Hematopoietic multipotent progenitor cell treated with erythropoietin and hydrocortisone succinate and interleukin-3 and kit ligand, for 8 days (in vitro differentiated cells): ENCODE data around the gene LAT.
"Not testable (repeated sequence)": the region's sequence is repeated elsewhere in the genome, so short reads cannot be mapped to it uniquely, and the experiment has no call there.

Experiments
- DNase-seq: peaks from one replicate; pipeline ENCODE4 v3.0.0-alpha.2; 2015

Gene LAT, protein sequence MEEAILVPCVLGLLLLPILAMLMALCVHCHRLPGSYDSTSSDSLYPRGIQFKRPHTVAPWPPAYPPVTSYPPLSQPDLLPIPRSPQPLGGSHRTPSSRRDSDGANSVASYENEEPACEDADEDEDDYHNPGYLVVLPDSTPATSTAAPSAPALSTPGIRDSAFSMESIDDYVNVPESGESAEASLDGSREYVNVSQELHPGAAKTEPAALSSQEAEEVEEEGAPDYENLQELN

DNA sequence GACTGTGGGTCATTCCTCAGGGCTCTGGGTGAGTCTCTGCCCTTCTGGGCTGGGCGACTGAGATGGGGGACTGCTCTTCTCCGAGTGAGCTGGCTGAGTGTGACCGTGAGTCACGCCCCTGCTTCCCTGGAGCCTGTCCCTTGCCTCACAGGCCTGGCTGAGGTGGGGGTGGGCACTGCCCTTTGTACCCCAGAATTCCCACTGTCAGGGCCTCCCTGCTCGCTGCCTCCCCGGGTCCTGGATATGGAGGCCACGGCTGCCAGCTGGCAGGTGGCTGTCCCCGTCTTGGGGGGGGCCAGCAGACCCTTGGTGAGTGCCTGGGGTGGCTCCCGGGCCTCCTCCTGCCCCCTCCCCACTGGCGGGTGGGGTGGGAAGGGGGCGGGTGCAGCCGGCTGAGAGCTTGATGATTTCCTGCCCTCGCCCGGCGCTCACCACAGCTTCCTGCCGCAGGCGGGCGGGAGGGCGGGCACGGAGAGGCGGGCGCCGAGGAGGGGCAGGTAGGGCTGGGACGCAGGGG lies at the start of gene LAT:
Gene LAT (plus strand): TSS at position 434 of the 517 bp plus-strand sequence. CDS start 366 bp downstream, outside the sequence.
- DNase-seq, result peak; percentile 78

DNA sequence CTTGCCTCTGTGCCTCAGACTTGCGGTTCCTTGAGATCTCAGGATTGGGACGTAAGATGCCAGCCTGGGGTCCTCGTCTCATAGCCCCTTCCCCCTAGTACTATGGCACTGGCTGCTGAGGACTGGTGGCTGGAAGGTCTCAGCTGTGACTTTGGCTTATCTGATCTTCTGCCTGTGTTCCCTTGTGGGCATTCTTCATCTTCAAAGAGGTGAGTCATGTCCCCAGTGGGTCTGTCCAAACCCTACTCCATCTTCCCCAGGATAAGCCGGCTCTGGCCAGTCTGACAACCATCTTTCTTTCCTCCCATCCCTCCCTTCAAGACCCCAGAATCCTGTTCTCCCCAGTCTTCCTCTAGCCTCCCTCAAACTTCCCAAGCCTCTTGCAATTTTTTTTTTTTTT lies 49.5 kb upstream of the LAT start:
- no peak for DNase-seq

DNA sequence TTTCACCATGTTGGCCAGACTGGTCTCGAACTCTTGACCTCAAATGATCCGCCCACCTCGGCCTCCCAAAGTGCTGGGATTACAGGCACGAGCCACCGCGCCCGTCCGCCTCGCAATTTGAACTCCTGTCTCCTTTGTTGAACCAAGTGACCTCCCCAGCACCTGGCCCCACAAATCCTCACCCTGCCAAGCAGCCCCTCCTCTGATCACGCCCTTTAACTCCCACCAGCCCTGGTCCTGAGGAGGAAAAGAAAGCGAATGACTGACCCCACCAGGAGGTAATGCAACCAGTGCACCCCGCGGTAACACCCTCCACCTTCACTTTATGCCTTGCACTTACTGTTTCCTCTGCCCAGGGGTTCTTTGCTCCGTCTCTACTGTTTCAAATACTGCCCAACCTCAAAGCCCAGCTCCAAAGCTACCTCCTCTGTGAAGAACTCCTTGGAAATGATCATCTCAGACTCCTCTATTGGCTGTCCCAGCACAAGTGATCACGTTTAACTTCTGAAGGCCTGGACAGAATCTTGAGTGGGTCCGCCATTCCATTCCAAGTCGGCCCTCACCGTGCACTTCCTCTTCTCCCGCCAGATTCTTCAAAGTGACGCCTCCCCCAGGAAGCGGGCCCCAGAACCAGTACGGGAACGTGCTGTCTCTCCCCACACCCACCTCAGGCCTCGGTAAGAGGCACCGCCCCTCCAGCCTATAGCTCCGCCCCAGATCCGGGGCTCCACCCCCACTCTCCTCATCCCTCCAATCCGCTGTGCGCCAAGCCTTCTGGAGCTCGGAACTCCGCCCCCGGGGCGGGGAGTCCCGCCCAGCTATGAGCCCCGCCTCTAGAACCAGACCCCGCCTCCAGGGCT lies 48.7 kb upstream of the LAT start:
- peak; percentile 91 for DNase-seq

DNA sequence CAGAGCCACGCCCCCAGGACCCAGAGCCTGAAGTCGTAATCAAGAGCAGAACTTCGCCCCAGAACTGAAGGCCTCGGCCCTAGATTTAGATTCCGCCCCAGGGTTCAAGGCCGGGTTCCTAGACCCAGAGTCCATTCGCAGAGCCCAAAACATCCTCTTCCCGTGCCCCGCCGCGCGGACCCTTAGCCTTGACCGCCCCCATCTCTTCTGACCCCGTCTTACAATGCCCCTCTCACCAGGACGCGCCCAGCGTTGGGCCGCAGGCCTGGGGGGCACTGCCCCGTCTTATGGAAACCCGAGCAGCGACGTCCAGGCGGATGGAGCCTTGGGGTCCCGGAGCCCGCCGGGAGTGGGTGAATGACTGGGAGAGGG lies 48.1 kb upstream of the LAT start:
- no peak for DNase-seq

DNA sequence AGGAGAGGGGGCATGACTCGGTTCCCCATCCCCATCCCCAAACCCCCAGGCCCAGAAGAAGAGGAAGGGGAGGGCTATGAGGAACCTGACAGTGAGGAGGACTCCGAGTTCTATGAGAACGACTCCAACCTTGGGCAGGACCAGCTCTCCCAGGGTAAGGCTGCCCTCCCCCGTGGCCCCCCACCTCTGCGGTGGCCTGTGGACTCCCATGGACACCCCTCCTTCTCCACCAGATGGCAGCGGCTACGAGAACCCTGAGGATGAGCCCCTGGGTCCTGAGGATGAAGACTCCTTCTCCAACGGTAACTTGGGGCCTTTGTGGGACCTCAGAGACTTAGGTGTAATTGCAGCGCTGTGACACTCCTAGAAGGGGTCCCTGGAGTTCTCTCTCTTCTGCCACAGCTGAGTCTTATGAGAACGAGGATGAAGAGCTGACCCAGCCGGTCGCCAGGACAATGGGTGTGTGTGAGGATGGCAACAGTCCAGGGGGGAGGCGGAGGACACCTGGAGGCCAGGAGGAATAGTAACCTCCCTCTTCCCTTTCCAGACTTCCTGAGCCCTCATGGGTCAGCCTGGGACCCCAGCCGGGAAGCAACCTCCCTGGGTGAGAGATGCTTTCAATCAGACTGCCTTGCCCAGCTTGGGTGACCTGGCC lies 47.5 kb upstream of the LAT start:
- no peak for DNase-seq

- DNase-seq, result no peak
These were observed 46.1 kb upstream of the LAT start for GRCh38 chr16:28938721-28939120.

DNA sequence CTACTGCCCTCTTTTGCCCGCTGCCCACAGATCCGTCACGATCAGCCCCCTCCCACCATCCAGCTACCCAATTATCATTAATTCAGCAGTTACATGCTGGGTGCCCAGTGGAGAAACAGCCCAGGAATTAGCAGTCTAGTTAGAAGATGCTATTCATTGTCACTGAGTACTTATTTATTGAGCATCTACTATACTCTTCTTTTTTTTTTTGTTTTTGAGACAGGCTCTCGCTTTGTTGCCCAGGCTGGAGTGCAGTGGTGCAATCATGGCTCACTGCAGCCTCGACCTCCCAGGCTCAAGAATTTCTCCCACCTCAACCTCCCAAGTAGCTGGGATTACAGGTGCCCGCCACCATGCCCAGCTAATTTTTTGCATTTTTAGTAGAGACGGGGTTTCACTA lies 45.0 kb upstream of the LAT start:
- not testable (repeated sequence) for DNase-seq

- DNase-seq, result no peak
These were observed 41.6 kb upstream of the LAT start for GRCh38 chr16:28943281-28943680.

- DNase-seq, result no peak
These were observed 38.2 kb upstream of the LAT start for GRCh38 chr16:28946681-28947080.

GRCh38 chr16:28950648-28951409 lies 34.0 kb upstream of the LAT start, which contains the start of gene NFATC2IP:
TSS of gene NFATC2IP (plus strand) at chr16:28950937. CDS start at chr16:28951012, 75 bp downstream.
- DNase-seq, result peak; percentile 100

DNA sequence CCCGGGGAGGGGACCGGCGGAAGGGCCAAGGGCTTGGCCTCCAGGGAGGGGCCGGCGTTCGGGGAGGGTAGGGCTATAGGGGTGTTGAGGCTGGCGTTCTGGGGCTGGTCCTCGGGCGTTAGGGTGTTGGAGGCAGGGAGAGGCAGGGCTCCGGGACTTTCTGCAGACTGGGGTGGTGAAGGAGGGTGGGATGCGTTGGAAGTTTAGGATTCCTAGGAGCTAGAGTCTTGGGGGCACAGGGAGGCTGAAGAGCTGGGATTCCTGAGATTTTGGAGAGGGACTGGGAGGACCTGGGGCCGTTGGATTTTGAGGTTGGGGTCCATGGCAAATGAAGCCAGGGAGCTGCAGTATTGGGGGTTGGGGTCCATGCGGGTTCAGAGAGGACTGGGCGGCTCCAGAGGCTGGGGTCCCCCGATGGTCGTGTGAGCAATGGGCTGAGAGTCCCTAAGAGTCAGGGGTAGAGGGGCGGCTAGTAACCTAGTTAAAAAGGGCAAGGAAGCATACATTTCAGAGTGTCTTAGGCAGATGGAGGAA lies 33.4 kb upstream of the LAT start:
- peak; percentile 57 for DNase-seq

- DNase-seq, result no peak
These were observed 26.6 kb upstream of the LAT start for GRCh38 chr16:28958216-28958615.

GRCh38 chr16:28958836-28959235 lies 26.0 kb upstream of the LAT start:
- DNase-seq, result no peak

DNA sequence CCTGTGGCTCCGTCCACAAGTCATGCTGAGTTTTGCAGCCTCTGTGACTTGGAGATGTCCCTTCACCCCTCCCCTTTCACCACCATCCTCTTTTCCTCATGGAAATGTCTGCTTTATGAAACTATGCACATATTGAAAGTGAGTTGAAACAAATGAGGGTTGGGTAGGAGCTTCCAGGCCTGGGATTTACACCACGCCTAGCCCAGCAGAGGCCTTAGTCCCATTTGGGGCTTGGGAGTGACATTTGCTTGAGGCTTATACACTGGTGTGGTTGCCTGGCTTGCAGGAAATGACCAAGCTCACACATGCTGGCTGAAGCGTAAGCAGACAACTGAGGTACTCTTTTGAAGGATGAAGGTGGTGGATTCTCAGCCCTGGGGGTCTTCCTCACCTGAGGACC lies 20.8 kb upstream of the LAT start:
- no peak for DNase-seq

DNA sequence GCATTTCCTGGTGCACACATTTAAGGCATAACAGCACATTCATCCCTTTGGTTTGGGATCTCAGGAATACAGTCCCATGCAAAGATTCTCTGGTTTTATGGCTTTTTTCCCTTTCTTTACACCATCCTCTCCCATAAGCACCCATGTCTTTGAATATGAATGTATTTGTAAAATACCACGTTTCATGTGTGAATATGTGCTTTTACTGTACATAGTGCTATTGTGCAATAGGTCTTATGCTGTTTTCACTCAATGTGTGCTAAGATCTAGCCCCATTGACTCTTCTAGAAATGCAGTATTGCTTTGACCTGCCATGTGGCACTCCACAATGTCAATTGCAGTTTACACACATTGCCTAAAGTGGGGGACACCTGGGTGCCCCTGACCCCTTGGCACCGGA lies 20.4 kb upstream of the LAT start:
- DNase-seq, result no peak

- no peak for DNase-seq
These were observed 17.7 kb upstream of the LAT start for GRCh38 chr16:28967156-28967555.

- not testable (repeated sequence) for DNase-seq
These were observed 15.2 kb upstream of the LAT start for GRCh38 chr16:28969696-28970095.

- peak; percentile 54 for DNase-seq
These were observed 10.8 kb upstream of the LAT start for GRCh38 chr16:28974007-28974436.

- peak; percentile 96 for DNase-seq
These were observed 10.3 kb upstream of the LAT start, which contains the start of gene SPNS1 for GRCh38 chr16:28974437-28975157. TSS of gene SPNS1 (plus strand) at chr16:28974778. CDS start at chr16:28975152, 374 bp downstream.

DNA sequence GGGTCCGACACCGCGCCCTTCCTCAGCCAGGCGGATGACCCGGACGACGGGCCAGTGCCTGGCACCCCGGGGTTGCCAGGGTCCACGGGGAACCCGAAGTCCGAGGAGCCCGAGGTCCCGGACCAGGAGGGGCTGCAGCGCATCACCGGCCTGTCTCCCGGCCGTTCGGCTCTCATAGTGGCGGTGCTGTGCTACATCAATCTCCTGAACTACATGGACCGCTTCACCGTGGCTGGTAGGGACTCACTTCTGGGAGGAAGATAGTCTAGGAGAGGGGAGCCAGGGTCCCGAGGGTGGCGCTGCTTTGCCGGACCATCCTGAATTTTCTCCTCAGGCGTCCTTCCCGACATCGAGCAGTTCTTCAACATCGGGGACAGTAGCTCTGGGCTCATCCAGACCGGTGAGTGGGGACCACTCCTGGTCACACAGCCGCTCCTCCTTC lies 9.7 kb upstream of the LAT start:
- no peak for DNase-seq
